NCI-H1105 (cell line): ENCODE data around the gene MAGEA9.
"Not testable (repeated sequence)": the region's sequence is repeated elsewhere in the genome, so short reads cannot be mapped to it uniquely, and the experiment has no call there.

Source experiments
- DNase-seq: peaks from one replicate; lab custom pipeline; 2025; lab: John Stamatoyannopoulos, UW

Gene MAGEA9

GRCh38 chrX:149807747-149808458 lies 26.2 kb downstream of the MAGEA9 start:
- no peak for DNase-seq

GRCh38 chrX:149818652-149819051 lies 36.9 kb downstream of the MAGEA9 start:
- DNase-seq: no peak

- no peak for DNase-seq
These were observed 37.6 kb downstream of the MAGEA9 start for GRCh38 chrX:149819371-149819770.

- DNase-seq: peak; percentile 27
These were observed 43.7 kb downstream of the MAGEA9 start for GRCh38 chrX:149825424-149825823.

GRCh38 chrX:149827254-149827653 lies 45.5 kb downstream of the MAGEA9 start:
- no peak for DNase-seq

GRCh38 chrX:149829751-149830191 lies 48.0 kb downstream of the MAGEA9 start:
- no peak for DNase-seq

- DNase-seq: no peak
These were observed 48.6 kb downstream of the MAGEA9 start for GRCh38 chrX:149830192-149830873.

- DNase-seq: no peak
These were observed 49.7 kb downstream of the MAGEA9 start for GRCh38 chrX:149831473-149831872.

GRCh38 chrX:149836728-149837127 lies 55.0 kb downstream of the MAGEA9 start:
- DNase-seq: not testable (repeated sequence)

- DNase-seq: no peak
These were observed 55.4 kb downstream of the MAGEA9 start for GRCh38 chrX:149837167-149837566.
